Endodermal cell (in vitro differentiated cells): Measurements from ENCODE around the gene PACRG. TPM values are rescaled to one million over a fixed set of nuclear protein-coding genes. Genes with fewer than 3 reads are reported as not detected.
A peak's percentile ranks its signal among the peaks of the same experiment; 100 is the strongest.

Experiments
- DNase-seq: peaks from one replicate; pipeline ENCODE4 v3.0.0-alpha.2; 2017
- H3K27ac ChIP-seq: 2 replicates; pipeline ENCODE4 v1.5.1; 2013; ENCODE audit warnings: mild to moderate bottlenecking, low read depth, low read length, moderate library complexity
- H3K27me3 ChIP-seq: 2 replicates; pipeline ENCODE4 v1.6.1; 2013; ENCODE audit warnings: mild to moderate bottlenecking, low read length, moderate library complexity; ENCODE audit not compliant: insufficient read depth, control insufficient read depth, poor library complexity, severe bottlenecking
- H3K36me3 ChIP-seq: 2 replicates; pipeline ENCODE4 v1.7.0; 2013; ENCODE audit warnings: mild to moderate bottlenecking, low read length, moderate library complexity; ENCODE audit not compliant: control insufficient read depth, insufficient read depth
- H3K4me1 ChIP-seq: one replicate; pipeline ENCODE4 v1.7.0; 2013; ENCODE audit warnings: low read length; ENCODE audit not compliant: control insufficient read depth, insufficient read depth
- H3K4me3 ChIP-seq: 2 replicates; pipeline ENCODE4 v1.5.1; 2013; ENCODE audit warnings: mild to moderate bottlenecking, low read length, moderate library complexity
- H3K9ac ChIP-seq: 2 replicates; pipeline ENCODE4 v1.6.1; 2013; ENCODE audit warnings: mild to moderate bottlenecking, low read length, moderate library complexity; ENCODE audit not compliant: poor library complexity, severe bottlenecking; ENCODE audit errors: extremely low read depth
- H3K9me3 ChIP-seq: 2 replicates; pipeline ENCODE4 v1.6.1; 2013; ENCODE audit warnings: mild to moderate bottlenecking, low read length, moderate library complexity; ENCODE audit not compliant: control insufficient read depth
- H3K27ac Mint-ChIP-seq: 2 replicates; pipeline ENCODE4 v1.8.0; 2020; ENCODE audit warnings: mixed read lengths
- H3K27me3 Mint-ChIP-seq: 2 replicates; pipeline ENCODE4 v1.8.0; 2021; ENCODE audit warnings: mild to moderate bottlenecking, mixed read lengths; ENCODE audit not compliant: insufficient read depth
- H3K36me3 Mint-ChIP-seq: 2 replicates; pipeline ENCODE4 v1.8.0; 2020; ENCODE audit warnings: low read depth, mixed read lengths
- H3K4me1 Mint-ChIP-seq: 2 replicates; pipeline ENCODE4 v1.8.0; 2020; ENCODE audit warnings: mixed read lengths
- H3K4me3 Mint-ChIP-seq: 2 replicates; pipeline ENCODE4 v1.8.0; 2020; ENCODE audit warnings: mild to moderate bottlenecking, moderate library complexity, mixed read lengths
- H3K9me3 Mint-ChIP-seq: 2 replicates; pipeline ENCODE4 v1.8.0; 2020; ENCODE audit warnings: mild to moderate bottlenecking, mixed read lengths
- WGBS, 2 experiments: methylation state at CpG; one replicate each; pipeline versions ENCODE4 v1.1.5 to v1.1.7; 2013; ENCODE audit warnings: missing lambda C conversion rate in 2 of 2, mixed read lengths in 1 of 2; ENCODE audit not compliant: insufficient coverage in 1 of 2, insufficient read length in 1 of 2; 5-methylcytosine and 5-hydroxymethylcytosine counted together
- total RNA-seq, 2 donors: library from RNA; stranded (reverse); fragmentation: NEBNext Ultra II Directional in 1 of 2; extraction: Animal tissue kit (Norgen Biotek cat#: 25700) in 1 of 2; gene quantifications; 2 replicates in 1 of 2; 3 replicates in 1 of 2; pipeline ENCODE4 v1.2.1, GENCODE V29; 2021
- TF ChIP-seq, protein P1 (sequence below): fragments of 200-600 bp; sonication (generic); conservative IDR thresholded peaks from 2 replicates; pipeline ENCODE4 v1.5.0; 2021; ENCODE audit warnings: antibody characterized with exemption, mild to moderate bottlenecking

The PACRG gene
- total RNA-seq, 2 donors from 2014 or later: 0.42 to 0.44 TPM

- no peak for DNase-seq
- Mint-ChIP-seq H3K4me3 (no peak overlapping the region), H3K27ac (no peak overlapping the region), H3K9me3 (no peaks in the 10 kb centered on the region), H3K27me3 (peaks cover 2% of the 10 kb centered on the region), H3K36me3 (no peaks in the 10 kb centered on the region), H3K4me1 (peaks cover 3% of the 10 kb centered on the region)
- H3K9ac ChIP-seq: no peak overlapping the region
- peak overlapping the region; percentile 94 for H3K27ac ChIP-seq
- TF ChIP-seq, protein P1, sequence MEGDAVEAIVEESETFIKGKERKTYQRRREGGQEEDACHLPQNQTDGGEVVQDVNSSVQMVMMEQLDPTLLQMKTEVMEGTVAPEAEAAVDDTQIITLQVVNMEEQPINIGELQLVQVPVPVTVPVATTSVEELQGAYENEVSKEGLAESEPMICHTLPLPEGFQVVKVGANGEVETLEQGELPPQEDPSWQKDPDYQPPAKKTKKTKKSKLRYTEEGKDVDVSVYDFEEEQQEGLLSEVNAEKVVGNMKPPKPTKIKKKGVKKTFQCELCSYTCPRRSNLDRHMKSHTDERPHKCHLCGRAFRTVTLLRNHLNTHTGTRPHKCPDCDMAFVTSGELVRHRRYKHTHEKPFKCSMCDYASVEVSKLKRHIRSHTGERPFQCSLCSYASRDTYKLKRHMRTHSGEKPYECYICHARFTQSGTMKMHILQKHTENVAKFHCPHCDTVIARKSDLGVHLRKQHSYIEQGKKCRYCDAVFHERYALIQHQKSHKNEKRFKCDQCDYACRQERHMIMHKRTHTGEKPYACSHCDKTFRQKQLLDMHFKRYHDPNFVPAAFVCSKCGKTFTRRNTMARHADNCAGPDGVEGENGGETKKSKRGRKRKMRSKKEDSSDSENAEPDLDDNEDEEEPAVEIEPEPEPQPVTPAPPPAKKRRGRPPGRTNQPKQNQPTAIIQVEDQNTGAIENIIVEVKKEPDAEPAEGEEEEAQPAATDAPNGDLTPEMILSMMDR: no peak
- 56 to 71% methylated on average over 11 to 12 of the region's 12 CpGs for WGBS, 2 experiments
- no peaks in the 10 kb centered on the region for H3K27me3 ChIP-seq
- no peak overlapping the region for H3K4me3 ChIP-seq
- H3K4me1 ChIP-seq: peaks cover 4% of the 10 kb centered on the region
- no peaks in the 10 kb centered on the region for H3K36me3 ChIP-seq
- H3K9me3 ChIP-seq: no peaks in the 10 kb centered on the region
These were observed 611.1 kb downstream of the PACRG start for GRCh38 chr6:163338671-163339405.

DNA sequence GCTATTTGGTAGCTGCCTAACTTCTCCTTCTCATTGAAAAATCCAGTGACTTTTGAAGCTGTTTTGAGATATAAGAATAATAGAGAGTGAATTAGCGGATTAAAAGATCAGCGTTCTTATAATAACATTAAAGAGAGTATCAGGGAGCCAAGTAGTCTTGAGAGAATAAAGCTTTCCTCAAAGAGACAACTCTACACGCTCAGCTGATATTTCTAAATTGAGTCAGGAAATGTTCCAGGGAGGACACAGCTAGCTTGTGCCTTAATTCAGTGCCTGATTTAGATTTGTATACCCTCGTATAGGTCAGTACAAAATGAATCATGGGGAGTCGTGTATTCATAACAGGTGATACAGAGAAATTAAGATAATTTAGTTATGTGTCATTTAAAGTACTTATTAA is 611.7 kb downstream of the PACRG start:
- WGBS, 2 experiments: 82 to 89% methylated on average over 3 to 5 of the region's 5 CpGs
- no peaks in the 10 kb centered on the region for H3K36me3 Mint-ChIP-seq
- peaks cover 4% of the 10 kb centered on the region for H3K4me1 ChIP-seq
- TF ChIP-seq, protein P1: no peak
- DNase-seq: no peak
- peak overlapping the region; percentile 94 for H3K27ac ChIP-seq
- H3K36me3 ChIP-seq: no peaks in the 10 kb centered on the region
- no peak overlapping the region for H3K4me3 Mint-ChIP-seq
- H3K9ac ChIP-seq: no peak overlapping the region
- H3K27me3 Mint-ChIP-seq: peaks cover 2% of the 10 kb centered on the region
- H3K9me3 ChIP-seq: no peaks in the 10 kb centered on the region
- H3K27ac Mint-ChIP-seq: no peak overlapping the region
- no peaks in the 10 kb centered on the region for H3K27me3 ChIP-seq
- H3K9me3 Mint-ChIP-seq: no peaks in the 10 kb centered on the region
- H3K4me3 ChIP-seq: no peak overlapping the region
- peaks cover 3% of the 10 kb centered on the region for H3K4me1 Mint-ChIP-seq

- Histone ChIP-seq H3K9me3 (no peaks in the 10 kb centered on the region), H3K27ac (peak overlapping the region; percentile 94), H3K4me1 (peaks cover 4% of the 10 kb centered on the region), H3K36me3 (no peaks in the 10 kb centered on the region), H3K4me3 (no peak overlapping the region), H3K9ac (no peak overlapping the region), H3K27me3 (no peaks in the 10 kb centered on the region)
- H3K9me3 Mint-ChIP-seq: no peaks in the 10 kb centered on the region
- DNase-seq: no peak
- TF ChIP-seq, protein P1: peak; percentile 56
- H3K4me3 Mint-ChIP-seq: no peak overlapping the region
- no peaks in the 10 kb centered on the region for H3K36me3 Mint-ChIP-seq
- H3K27me3 Mint-ChIP-seq: peaks cover 2% of the 10 kb centered on the region
- 87 to 94% methylated on average over 15 to 19 of the region's 19 CpGs for WGBS, 2 experiments
- peaks cover 3% of the 10 kb centered on the region for H3K4me1 Mint-ChIP-seq
- H3K27ac Mint-ChIP-seq: no peak overlapping the region
These were observed 612.6 kb downstream of the PACRG start for GRCh38 chr6:163340201-163340887.
